Activated CD8-positive, alpha-beta T cell treated with anti-CD3 and anti-CD28 coated beads for 36 hours (primary cell): ENCODE data around the gene WDR62. TPM values are rescaled to one million over a fixed set of nuclear protein-coding genes. Genes with fewer than 3 reads are reported as not detected.

Experiments used
- ATAC-seq: fragments of 200-7000 bp; cut with Tn5 transposase; one replicate; pipeline ENCODE4 v1.10.0; 2021; ENCODE audit warnings: mild to moderate bottlenecking, moderate library complexity
- CTCF ChIA-PET: fragments of 350-600 bp; sonication (Branson Sonifier 250); formaldehyde crosslinking; loops from one replicate; lab custom pipeline; 2021; ENCODE audit warnings: antibody characterized with exemption; lab: Charles Lee
- POLR2A ChIA-PET: fragments of 350-600 bp; sonication (Branson Sonifier 250); formaldehyde crosslinking; loops from one replicate; lab custom pipeline; 2021; ENCODE audit warnings: antibody characterized with exemption; lab: Charles Lee
- DNase-seq: peaks from one replicate; pipeline ENCODE4 v3.0.0-alpha.2; 2020
- H3K27ac Mint-ChIP-seq: one replicate; pipeline ENCODE4 v1.8.0; 2021; ENCODE audit warnings: mild to moderate bottlenecking, mixed read lengths
- H3K27me3 Mint-ChIP-seq: one replicate; pipeline ENCODE4 v1.8.0; 2021; ENCODE audit warnings: mixed read lengths
- H3K36me3 Mint-ChIP-seq: one replicate; pipeline ENCODE4 v1.8.0; 2021; ENCODE audit warnings: low read depth, mixed read lengths
- H3K4me1 Mint-ChIP-seq: one replicate; pipeline ENCODE4 v1.8.0; 2021; ENCODE audit warnings: low read depth, mixed read lengths
- H3K4me3 Mint-ChIP-seq: one replicate; pipeline ENCODE4 v1.8.0; 2021; ENCODE audit warnings: mild to moderate bottlenecking, moderate library complexity, mixed read lengths
- H3K9me3 Mint-ChIP-seq: one replicate; pipeline ENCODE4 v1.8.0; 2021; ENCODE audit warnings: mixed read lengths
- intact Hi-C: fragments of 100-400 bp; cut with micrococcal nuclease; formaldehyde crosslinking; loops from one replicate; pipeline ENCODE4 v1.10.0; 2022
- total RNA-seq, 2 experiments: library from RNA; stranded (reverse); gene quantifications; one replicate each; pipeline ENCODE4 v1.2.3, GENCODE V29; 2021
- TF ChIP-seq, protein P1 (sequence below): fragments of 200-600 bp; IDR thresholded peaks from one replicate; pipeline ENCODE4 v1.8.0; 2022; ENCODE audit warnings: antibody characterized with exemption, mild to moderate bottlenecking

WDR62 gene
- total RNA-seq, 2 experiments from 2014 or later = 19.8 to 22.6 TPM

DNA sequence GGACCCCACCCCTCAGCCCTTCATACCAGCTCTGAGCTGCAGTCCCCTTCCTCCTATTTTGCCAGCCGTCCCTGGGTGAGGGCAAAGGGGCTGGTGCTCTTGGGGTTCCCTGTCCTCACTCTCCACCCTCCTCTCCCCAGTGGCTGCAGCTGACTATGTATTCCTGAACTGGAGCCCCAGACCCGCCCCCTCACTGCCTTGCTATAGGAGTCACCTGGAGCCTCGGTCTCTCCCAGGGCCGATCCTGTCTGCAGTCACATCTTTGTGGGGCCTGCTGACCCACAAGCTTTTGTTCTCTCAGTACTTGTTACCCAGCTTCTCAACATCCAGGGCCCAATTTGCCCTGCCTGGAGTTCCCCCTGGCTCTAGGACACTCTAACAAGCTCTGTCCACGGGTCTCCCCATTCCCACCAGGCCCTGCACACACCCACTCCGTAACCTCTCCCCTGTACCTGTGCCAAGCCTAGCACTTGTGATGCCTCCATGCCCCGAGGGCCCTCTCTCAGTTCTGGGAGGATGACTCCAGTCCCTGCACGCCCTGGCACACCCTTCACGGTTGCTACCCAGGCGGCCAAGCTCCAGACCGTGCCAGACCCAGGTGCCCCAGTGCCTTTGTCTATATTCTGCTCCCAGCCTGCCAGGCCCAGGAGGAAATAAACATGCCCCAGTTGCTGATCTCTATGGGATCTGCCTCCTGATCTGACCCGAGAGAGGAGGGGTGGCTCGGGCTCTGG, 95.1 kb downstream of the WDR62 start:
- no peak for ATAC-seq
- DNase-seq = no peak
- no peaks in the 10 kb centered on the region for H3K4me1 Mint-ChIP-seq
- no peak overlapping the region for H3K4me3 Mint-ChIP-seq
- TF ChIP-seq, protein P1, sequence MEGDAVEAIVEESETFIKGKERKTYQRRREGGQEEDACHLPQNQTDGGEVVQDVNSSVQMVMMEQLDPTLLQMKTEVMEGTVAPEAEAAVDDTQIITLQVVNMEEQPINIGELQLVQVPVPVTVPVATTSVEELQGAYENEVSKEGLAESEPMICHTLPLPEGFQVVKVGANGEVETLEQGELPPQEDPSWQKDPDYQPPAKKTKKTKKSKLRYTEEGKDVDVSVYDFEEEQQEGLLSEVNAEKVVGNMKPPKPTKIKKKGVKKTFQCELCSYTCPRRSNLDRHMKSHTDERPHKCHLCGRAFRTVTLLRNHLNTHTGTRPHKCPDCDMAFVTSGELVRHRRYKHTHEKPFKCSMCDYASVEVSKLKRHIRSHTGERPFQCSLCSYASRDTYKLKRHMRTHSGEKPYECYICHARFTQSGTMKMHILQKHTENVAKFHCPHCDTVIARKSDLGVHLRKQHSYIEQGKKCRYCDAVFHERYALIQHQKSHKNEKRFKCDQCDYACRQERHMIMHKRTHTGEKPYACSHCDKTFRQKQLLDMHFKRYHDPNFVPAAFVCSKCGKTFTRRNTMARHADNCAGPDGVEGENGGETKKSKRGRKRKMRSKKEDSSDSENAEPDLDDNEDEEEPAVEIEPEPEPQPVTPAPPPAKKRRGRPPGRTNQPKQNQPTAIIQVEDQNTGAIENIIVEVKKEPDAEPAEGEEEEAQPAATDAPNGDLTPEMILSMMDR = no peak
- ChIA-PET CTCF (interaction anchor here (1.1 kb wide), 1 partner anchor 21 kb away, joined by 4 read pairs; no protein-coding TSS in a partner anchor), POLR2A (interaction anchor here (0.6 to 0.8 kb wide), 2 partner anchors 13 to 23 kb away, joined by 3 to 4 read pairs; no protein-coding TSS in a partner anchor)
- H3K27ac Mint-ChIP-seq = no peak overlapping the region
- no peaks in the 10 kb centered on the region for H3K27me3 Mint-ChIP-seq
- H3K36me3 Mint-ChIP-seq = peaks cover 36% of the 10 kb centered on the region
- intact Hi-C loops = no loop called here
- H3K9me3 Mint-ChIP-seq = no peaks in the 10 kb centered on the region

DNA sequence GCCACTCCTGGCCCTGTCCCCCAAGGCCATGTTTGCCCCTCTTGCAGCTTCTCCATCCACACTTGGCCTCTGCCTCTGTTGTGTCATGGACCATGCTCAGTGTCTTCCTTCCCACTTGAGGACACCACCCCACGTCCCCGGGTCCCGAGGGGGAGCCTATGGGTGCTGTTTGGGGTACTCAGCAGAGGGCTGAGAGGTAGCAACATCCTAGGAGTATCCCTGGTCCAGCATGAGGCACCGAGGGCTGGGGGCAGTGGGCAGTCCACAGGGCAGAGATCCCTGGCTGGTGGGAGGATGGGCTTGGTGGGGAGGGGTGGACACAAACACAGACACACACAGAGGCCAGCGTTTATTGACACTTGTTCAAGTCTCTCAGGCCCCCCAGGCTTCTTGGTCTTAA, 95.9 kb downstream of the WDR62 start:
- H3K36me3 Mint-ChIP-seq = peaks cover 35% of the 10 kb centered on the region
- intact Hi-C loops = no loop called here
- ChIA-PET CTCF (interaction anchor here (1.1 kb wide), 1 partner anchor 22 kb away, joined by 4 read pairs; no protein-coding TSS in a partner anchor), POLR2A (interaction anchor here (0.6 kb wide), 1 partner anchor 45 kb away, joined by 3 read pairs; no protein-coding TSS in a partner anchor)
- ATAC-seq = no peak
- no peak for DNase-seq
- no peaks in the 10 kb centered on the region for H3K9me3 Mint-ChIP-seq
- H3K4me3 Mint-ChIP-seq = no peak overlapping the region
- TF ChIP-seq, protein P1 = no peak
- H3K27ac Mint-ChIP-seq = no peak overlapping the region
- H3K4me1 Mint-ChIP-seq = no peaks in the 10 kb centered on the region
- H3K27me3 Mint-ChIP-seq = no peaks in the 10 kb centered on the region

DNA sequence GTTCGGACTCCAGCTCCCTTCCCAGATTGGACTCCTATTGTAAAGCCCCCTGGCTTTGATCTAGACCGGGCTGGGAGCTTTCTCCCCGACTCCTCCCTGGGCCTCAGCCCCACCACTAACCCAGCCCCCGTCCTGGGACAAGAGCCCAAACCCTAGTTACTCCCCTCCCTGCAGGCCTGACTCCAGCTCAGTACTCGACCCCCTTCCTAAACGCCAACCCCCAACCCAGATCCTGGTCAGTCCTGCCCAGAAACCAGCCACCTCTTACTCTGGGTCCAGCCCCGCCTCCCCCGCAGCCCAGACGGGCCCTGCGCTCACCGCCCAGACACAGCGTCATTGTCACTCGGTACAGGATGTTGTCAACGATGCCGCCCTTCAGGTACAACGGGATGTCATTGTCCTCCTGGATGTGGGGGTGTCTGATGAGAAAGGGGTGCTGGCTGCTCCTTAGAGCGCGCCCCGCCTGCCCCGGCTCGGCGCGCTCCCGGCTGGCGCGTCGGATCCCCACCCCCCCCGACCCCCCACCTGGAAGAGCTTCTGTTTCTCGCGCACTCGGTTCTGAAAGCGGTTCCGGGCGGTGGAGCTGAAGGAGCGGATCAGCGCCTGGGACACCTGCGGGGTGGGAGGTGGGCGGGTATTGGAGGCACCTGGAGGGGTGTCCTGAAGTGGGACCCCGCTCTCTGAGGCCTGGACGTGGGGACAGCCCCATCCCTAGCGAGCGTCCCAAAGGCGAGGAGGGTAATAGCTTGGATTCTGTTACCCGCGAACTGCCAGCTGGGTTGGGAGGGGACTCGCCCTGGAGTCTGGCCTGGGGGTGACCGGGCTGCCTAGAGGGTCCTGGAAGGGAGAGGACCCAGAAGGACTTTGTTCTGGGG, 96.7 kb downstream of the WDR62 start:
- H3K4me1 Mint-ChIP-seq = no peaks in the 10 kb centered on the region
- H3K27ac Mint-ChIP-seq = no peak overlapping the region
- CTCF ChIA-PET = interaction anchor here (0.6 kb wide), 1 partner anchor 18 kb away, joined by 3 read pairs; no protein-coding TSS in a partner anchor
- intact Hi-C loops = no loop called here
- no peaks in the 10 kb centered on the region for H3K9me3 Mint-ChIP-seq
- no peaks in the 10 kb centered on the region for H3K27me3 Mint-ChIP-seq
- TF ChIP-seq, protein P1 = no peak
- ATAC-seq = no peak
- H3K4me3 Mint-ChIP-seq = no peak overlapping the region
- DNase-seq = no peak
- POLR2A ChIA-PET = interaction anchor here (0.6 kb wide), 1 partner anchor 45 kb away, joined by 3 read pairs; no protein-coding TSS in a partner anchor
- H3K36me3 Mint-ChIP-seq = peaks cover 27% of the 10 kb centered on the region

DNA sequence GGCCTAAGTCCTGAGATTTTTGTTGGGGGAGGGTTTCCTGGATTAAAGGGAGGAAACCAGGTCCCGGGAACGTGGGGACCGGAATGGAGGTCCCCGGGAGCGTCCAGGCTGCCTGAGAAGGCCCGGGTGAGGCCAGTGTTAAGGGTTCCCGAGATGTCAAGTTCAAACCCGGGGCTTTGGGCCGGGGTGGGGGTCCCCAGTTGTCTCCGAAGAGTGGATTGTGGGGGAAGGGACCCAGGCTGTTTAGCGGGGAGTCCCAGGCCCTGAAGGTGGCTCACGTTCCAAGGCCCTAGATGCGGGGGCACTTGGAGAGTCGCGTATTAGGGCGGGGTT, 97.3 kb downstream of the WDR62 start:
- Mint-ChIP-seq H3K27me3 (no peaks in the 10 kb centered on the region), H3K4me1 (no peaks in the 10 kb centered on the region), H3K9me3 (no peaks in the 10 kb centered on the region), H3K4me3 (no peak overlapping the region), H3K27ac (no peak overlapping the region), H3K36me3 (peaks cover 23% of the 10 kb centered on the region)
- DNase-seq (no peak), ATAC-seq (no peak)
- CTCF ChIA-PET = no interaction called here
- intact Hi-C loops = no loop called here
- TF ChIP-seq, protein P1 = no peak
- POLR2A ChIA-PET = no interaction called here
